Fibroblast of skin of right quadriceps (primary cell): ENCODE results near the gene BORCS5.
"Not testable (repeated sequence)": the region's sequence is repeated elsewhere in the genome, so short reads cannot be mapped to it uniquely, and the experiment has no call there.

ENCODE experiments used
- DNase-seq: peaks from one replicate; pipeline ENCODE4 v3.0.0-alpha.2; 2013

Gene BORCS5

DNA sequence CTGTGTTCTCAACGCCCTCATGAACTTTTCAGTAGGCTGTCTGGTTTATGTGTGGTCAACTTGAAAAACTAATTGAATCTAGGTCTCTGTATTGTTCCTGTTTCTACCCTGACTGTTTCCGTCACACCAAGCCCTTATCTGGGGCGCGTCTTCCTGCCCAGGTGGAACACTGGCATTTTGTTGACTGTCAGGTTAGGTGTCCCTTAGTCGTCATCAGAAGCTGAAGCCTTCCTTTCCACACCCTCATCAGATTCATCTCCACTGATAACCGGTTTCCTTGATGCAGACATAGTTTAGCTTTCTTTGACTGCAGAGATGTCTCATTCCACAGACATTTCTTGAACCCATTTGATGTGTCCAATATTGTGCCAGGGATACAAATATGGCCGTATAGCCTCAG, 109.3 kb downstream of the BORCS5 start:
- DNase-seq = no peak

DNA sequence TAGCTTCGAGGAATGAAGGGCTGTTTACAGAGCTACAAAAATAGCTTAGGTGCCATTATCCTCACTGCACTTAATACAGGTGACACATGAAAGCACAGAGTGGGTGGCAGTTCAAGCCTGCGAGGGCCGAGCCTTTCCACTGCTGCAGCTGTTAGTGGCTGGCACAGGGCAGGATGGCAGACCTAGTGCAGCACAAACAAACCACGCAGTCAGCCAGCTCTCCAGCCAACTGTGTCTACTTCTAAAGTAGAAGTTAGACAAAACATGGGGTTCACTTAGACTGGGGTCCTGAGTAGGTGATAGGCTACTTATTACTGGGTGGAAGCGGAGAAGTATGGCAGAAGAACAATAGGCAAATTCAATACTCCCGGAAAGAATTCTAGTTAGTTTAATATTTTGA, 110.4 kb downstream of the BORCS5 start:
- no peak for DNase-seq

DNA sequence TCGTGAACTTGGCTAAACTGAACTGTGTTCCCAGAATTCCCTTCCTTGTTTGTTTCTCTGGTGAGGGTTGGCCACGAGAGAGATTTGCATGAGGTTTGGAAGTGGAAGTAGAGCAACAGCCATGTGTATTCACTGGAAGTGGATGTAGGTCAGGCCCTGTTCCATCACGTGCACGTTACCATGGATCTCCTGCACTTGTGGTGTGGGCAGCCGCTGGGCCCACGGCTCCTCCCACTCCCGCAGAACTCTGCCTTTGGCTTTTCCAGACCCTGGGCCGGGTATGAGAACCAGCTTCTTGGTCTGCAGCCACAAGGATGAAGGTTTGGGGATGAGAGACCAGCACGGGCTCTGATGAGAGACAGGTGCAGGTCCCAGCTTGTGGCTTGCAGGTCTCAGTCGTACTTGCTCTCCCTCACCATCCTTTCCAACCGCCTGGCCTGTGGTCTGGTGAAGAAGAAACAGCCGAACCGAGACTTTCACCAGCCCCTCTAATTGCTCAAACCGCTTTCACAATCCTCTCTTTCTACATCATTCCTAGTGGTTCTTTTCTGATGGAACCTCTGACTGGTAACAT, 110.9 kb downstream of the BORCS5 start:
- no peak for DNase-seq

DNA sequence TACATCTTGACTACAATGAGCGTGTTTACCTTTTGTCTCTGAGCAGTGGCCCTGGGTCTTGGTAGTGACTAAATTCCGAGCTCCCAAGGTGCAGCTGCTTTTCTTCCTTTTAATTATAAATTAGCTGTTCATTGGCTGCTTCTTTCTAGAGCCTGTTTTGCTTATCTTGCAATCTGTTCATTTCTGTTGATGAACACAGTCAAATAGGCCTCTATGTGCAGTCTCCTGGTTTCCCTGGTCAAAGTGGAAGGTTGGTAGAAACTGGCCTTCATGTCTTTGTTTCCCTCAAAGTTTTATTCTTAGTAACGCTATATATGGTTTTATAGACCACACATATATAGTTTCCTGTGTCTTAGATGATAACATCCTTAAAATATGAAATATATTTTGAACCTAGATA, 111.7 kb downstream of the BORCS5 start:
- DNase-seq = no peak

DNA sequence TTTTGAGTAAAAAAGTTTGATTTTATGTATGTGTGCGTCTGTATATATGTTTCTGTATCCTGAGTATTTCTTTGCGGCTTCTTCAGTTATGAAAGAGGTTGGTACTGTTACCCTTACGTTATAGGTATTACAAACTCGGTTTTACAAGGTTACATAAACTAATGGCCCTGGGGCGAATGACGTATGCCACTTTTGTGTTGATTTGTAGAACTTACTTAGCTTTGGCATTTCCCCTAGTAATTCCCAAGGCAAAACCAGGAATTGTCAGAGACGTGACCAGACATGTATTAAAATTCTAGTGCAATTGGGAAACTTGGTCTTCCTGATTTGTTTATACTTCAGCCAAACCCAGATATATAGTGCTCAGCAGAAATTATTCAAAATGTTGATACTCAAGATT, 112.5 kb downstream of the BORCS5 start:
- DNase-seq = no peak

DNA sequence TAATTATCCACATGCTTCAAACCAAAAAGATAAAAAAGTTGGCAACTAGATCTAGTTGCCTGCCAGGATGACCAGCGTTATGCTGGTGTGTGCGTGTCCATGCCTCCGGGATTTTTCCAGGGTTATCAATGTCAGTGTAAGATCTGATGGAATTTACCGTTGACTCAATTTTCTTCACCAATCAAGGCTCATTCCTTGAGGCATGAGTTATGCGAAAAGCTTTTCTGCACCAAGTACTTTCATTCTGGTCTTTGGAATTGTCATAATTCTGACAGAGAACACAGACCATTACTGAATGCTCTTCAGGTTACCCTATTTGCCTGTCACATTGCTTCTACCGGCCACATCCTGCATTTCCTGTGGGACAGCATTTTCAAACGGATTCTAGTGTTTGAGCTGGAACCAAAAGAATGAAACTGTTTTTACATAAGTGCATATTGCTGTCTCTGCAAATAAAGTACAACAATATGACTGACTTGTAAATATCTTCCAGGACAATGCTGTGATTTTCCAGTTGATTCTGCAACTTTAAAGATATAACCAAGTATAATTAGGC, 114.0 kb downstream of the BORCS5 start:
- no peak for DNase-seq

DNA sequence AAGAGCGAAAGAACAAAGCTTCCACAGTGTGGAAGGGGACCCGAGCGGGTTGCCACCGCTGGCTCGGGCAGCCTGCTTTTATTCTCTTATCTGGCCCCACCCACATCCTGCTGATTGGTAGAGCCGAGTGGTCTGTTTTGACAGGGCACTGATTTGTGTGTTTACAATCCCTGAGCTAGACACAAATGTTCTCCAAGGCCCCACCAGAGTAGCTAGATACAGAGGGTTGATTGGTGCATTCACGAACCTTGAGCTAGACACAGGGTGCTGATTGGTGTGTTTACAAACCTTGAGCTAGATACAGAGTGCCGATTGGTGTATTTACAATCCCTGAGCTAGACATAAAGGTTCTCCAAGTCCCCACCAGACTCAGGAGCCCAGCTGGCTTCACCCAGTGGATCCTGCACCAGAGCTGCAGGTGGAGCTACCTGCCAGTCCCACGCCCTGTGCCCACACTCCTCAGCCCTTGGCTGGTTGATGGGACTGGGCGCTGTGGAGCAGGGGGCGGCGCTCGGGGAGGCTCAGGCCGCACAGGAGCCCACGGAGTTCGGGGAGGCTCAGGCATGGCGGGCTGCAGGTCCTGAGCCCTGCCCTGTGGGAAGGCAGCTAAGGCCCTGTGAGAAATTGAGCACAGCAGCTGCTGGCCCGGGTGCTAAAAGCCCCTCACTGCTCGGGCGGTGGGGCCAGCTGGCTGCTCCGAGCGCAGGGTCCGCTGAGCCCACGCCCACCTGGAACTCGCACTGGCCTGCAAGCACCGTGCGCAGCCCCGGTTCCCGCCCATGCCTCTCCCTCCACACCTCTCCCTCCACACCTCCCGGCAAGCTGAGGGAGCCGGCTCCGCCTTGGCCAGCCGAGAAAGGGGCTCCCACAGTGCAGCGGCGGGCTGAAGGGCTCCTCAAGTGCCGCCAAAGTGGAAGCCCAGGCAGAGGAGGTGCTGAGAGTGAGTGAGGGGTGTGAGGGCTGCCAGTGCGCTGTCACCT, 115.4 kb downstream of the BORCS5 start:
- not testable (repeated sequence) for DNase-seq

DNA sequence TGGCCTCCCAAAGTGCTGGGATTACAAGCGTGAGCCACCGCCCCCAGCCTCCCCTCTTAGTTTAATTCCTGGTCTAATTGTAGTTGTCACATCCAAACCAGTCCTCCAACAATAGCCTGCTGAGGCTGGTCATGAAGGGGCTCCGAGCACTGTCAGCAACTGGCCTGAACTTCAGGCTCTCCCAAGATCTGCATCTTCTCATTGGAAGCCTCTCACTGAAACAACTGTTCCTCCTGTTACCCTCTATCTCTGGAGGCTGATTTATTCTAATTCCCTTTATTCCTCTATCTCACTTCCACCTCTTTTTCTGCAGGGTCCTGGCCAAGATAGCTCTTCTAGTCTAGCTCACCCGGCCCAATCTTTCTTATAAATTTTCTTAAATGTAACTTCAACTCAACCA, 116.3 kb downstream of the BORCS5 start:
- no peak for DNase-seq

DNA sequence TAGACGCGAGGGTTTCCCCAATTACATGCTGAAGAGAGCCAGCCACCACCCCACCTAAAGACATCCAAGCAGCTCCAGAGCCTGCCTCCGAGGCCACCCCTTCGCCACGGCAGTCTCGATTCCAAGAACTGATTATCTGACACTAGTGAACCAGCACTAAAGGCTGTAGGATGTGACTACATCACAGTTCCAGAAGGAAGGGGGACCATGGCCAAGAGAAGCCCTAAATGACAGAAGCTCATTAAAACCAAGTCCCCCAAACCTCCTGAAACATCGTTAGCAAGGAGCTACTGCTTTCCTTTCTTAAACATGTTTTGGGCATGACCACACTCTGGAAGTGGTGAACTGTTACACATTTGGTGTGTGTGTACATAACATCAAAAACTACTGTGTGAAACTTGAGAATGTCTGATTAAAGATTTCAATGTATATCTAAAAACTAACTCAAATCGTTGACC, 117.6 kb downstream of the BORCS5 start:
- DNase-seq = no peak

DNA sequence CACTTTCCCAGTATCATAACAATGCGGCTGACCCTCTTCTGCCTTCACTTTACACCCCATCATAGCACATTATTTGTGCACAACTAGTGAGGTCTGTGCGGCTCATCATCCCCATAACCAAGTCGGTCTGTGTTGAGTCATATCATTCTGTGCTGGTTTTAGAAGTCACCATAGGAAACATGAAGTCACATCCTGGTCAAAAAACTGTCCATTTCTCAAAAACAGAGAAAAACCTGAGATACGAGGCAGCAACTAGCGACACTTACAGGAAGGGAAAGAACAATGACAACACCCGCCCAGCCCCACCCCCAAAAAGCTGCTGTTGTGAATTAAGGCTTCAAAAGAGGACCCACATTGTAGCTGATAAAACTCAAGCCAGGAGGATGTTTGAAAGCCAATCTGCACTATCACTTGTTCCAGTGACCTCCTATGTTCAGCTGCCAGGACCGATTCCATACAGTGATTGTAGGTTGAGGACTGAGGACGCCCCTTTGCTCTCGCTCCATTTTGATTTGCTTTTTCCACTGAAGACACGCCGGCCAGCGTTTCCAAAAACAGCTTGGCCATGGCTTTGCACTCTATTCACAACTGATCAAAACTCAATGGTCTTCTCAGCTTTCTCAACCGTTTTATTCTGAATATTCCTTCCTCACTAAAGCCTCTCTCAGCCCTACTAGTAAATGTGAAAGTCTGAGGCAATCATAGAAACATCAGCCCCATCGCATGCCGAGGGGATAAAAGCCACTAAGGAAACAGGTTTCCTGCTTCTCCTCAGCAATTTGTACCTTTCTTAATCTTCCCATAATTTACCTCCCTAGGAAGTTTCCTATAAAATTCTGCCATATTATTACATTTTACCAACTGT, 118.3 kb downstream of the BORCS5 start:
- peak; percentile 13 for DNase-seq

DNA sequence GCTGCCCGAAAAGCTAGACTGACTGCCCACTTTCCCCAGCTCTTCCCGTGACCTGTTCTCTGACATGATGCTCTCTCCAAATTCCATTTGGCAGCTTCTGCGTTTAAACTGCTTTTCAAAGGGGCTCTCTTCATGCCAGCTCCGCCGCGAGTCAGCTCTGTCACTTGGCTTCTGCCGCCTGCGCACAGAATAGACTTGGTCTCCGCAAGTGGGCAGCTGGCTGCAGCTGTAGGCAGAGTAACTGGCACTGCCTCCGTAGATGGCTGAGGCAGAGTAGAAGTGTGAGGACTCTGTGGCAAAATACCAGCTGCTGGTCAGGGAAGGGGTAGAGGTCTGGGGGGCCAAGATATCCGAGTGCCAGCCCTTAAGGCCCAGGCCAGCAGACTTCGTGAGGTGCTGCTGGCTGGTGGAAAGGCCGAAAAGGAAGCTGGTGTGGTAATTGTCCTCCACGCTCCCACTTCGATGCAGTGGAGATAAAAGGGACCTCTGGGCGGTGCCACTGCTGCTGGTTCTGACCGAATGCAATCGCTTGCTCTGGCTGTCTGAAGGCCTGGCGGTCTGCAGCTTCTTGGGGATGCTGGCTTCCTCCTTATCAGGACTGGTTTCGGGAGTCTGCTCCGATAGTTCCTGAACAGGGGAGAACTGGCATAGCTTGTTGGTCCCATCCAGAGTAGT, 120.1 kb downstream of the BORCS5 start:
- DNase-seq = no peak

DNA sequence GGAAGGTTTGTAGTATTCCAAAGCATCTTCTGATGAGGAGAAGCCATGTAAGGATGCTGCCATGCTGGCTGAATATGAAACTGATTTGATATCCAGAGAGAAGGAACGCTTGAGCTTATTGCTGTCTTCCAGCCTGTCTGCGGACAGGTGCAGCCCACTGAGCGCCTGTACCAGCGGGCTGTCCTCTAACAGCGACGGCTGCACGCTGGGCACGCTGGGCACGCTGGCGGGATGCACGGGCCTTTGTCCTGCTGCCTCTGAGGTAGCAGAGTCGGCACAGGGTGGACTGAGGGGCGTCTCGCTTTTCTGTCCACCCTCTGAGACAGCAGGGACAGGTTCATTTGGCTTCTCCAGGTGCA, 120.6 kb downstream of the BORCS5 start:
- no peak for DNase-seq

DNA sequence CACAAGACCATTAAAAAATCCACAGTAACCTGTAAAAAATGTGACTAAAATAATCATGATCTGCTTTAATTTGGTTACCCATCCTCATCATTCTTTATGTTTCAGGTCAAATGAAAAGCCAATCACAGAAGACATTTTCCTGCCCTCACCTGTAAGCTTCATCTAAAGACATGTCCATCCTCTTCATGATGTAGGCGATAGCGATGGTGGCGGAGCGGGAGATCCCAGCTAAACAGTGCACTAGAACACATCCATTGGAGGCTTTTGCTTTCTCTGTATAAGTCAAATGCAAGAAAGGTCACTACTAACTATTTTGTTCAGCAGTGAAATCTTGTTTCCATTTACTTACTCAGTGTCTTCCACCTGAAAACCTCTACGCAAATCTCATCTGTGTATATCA, 123.2 kb downstream of the BORCS5 start:
- no peak for DNase-seq

DNA sequence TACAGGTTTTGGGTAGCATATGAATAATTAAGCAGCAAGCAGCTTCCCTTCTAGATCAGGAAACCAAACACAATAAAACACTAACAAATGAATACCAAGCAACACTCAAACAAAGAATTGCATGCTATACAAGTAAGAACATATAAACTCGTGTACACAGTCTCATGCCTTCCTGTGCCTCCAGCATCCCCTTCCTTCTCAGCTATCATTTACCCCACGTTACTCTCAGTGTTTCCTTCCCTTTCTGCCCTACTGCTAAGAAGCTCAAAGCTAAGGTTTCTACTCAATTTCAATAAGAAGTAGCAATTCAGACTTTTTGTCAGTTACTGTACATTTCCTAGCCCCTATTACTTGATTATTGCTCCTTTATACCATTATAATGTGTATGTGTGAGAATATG, 124.8 kb downstream of the BORCS5 start:
- DNase-seq = no peak

DNA sequence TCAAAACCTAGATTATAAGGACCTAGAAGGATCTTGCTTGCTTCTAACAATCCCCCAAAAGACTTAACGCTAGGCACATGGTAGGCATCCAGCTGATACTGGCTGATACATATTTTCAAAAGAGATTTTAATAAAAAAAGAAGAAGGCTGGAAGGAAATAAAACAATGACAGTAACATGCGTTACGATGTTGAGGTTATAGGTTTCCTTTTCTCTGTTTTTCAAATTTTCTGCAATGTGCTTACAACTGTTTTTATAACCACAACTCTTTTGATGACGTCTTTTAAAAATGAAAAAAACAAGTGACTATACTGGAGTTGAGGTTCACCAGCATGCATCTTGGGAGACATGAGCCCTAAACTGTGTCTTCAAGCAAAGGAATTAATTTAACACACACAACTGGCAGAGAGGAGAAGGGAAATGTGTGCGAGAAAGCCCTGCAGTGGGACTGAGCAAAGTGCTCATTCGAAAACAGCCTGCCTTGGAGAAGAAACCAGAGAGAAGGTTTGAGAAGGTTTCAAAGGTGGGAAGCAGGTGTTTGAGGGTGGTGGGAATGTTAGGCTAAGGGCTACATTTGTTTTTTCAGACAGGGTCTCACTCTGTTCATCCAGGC, 125.4 kb downstream of the BORCS5 start:
- no peak for DNase-seq

DNA sequence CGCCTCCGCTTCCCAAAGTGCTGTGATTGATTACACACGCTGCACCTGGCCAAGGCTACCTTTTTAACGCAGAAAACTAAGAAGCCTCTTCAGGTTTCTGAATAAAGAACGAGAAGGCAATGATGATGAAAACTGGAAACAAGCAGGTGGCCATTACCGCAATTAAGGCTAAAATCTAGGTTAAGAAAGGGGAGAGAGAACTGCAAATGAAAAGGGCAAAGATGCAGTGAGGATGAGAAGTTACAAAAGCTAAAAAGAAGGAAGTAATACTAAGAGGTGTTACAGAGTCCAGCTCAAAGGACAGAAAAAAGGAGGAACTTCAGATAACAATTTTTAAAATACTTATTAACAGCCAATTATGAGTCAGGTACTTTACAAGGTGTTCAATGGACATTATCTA, 126.1 kb downstream of the BORCS5 start:
- no peak for DNase-seq

DNA sequence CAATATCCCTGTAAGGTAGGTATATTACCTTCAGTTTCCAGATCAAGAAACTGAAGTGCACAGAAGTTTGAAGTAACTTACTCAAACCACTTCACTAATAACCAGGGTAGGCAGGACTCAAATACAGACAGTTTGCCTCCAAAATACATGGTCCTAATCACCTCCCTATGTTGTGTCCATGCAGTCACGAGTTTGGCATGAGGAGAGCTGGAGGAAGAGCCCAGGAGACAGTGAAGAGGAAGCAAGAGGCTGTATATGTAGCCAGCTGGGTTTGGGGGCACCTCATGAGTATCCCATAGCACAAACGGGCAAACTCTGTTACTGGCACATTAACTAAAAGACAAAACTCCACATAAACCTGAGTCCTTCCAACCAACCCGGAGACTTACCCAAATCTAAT, 126.6 kb downstream of the BORCS5 start:
- DNase-seq = no peak

DNA sequence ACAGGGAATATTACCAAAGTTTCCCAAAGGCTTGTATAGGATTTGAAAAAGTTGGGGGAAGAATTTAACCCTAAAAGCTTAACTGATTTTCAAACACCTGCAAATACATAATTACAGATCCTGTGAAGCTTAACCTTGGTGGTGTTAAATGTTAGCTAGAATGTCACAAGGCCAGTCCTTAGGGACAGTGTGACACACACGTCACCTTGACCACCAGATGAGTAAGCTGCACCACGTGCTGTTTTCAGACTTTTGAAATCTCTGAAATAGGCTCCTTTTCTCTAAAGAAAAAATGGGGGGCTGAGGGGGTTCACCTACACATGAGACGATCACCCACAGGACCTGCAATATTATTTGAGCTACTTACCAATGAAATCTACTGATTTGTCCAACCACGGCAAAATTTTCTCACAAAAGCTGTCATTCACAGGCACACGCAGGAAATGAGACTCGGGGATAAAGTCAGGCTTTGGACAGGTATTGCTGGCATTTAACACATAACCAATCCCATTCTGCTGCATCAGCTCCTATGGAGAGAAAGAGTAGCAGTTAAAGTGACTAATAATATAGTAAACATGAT, 129.9 kb downstream of the BORCS5 start:
- DNase-seq = no peak

DNA sequence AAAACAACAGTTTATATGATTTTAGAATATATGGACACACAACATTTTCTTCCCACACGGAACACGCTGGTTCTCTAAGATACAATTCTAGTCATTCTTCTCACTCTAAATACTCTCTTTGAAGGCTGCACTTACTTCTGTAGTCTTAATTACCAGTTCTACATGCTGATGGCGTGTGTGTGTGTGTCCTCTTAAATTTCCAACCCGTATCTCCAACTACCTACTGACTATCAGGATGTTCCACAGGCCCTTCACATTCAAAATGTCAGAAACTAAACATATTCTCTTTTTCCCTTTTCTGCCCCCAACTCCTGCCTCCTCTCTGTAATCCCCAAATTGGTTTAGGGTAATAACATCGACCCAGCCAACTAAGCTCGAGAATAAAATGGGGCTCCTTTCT, 130.6 kb downstream of the BORCS5 start:
- no peak for DNase-seq

DNA sequence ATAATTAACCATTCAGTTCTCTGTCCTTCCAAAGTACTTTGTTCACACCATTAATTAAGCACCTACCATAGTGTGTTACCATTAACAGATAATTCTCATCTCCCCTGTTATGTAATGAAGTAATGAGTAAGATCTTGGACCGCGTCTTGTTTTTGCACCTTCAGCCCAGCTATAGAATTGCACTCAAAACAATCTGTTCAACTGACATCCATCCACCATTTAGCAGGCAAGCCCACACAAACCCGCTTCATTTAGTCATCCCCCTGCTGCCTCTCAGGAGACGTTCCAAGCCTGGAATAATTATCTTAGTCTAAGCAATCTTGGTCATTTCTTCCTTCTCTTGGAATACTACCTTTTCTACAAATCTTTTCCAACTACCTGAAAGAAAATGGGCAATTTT, 131.4 kb downstream of the BORCS5 start:
- no peak for DNase-seq

DNA sequence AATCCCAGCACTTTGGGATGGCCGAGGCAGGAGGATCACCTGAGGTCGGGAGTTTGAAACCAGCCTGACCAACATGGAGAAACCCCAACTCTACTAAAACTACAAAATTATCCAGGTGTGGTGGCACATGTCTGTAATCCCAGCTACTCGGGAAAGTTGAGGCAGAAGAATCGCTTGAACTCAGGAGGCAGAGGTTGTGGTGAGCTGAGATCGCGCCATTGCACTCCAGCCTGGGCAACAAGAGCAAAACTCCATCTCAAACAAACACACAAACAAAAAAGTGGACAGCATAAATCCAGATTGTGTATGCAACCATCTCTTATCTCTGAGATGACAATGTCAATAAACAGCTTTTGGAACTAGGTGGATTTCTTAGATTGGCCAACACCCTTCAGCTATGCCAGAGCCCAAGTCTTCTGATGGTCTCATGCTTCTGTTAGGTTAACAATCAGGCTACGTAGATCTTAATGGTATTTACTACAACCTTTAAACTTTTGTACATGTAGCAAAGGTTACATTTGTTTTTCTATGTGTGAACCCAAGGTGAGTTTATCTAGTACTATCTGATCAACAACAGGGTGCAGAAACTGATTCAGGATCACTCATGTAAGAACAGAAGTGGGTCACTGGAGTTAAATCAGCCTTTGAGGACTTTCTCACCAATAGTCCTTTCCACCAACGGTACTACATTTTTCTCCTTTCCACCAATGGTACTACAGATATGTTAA, 132.1 kb downstream of the BORCS5 start:
- DNase-seq = no peak
